Epithelial cell of proximal tubule (primary cell): ENCODE results near the gene ANXA9. TPM values are rescaled to one million over a fixed set of nuclear protein-coding genes. Genes with fewer than 3 reads are reported as not detected.

Source experiments
- DNase-seq: peaks from one replicate; pipeline ENCODE4 v3.0.0-alpha.2; 2011; ENCODE audit warnings: low read depth
- H3K4me3 ChIP-seq: 2 replicates; pipeline ENCODE4 v1.5.1; 2011; ENCODE audit warnings: low read depth, mild to moderate bottlenecking, low read length
- total RNA-seq: library from RNA; depleted of rRNA; stranded (reverse); fragments of >200 nt; gene quantifications from 2 replicates; pipeline ENCODE4 v1.2.3, GENCODE V29; 2015
- TF ChIP-seq, protein P1 (sequence below): conservative IDR thresholded peaks from 2 replicates; pipeline ENCODE4 v1.5.1; 2012; ENCODE audit warnings: low read depth, mild to moderate bottlenecking, low read length

Gene ANXA9
- total RNA-seq, 1 donor from 2014 or later = 0.12 TPM

DNA sequence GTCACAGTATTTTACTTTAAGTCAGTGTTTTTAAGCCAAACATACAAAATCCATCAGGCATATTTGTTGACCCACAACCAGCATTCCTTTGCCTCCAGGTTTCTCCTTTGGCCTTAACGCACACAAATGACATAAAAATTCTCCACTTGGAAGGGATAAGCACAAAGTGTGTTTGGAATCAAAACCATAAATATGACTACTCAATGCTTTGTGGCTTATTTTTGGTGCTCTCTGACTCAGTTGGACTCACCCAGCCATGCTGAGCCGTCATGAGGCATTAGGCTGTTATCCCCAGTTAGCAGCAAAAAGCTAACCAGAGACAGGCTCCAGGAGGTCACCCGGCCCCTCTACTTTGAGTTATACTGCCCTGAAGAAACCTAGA lies 27.1 kb downstream of the ANXA9 start:
- H3K4me3 ChIP-seq = peak overlapping the region; percentile 88
- no peak for DNase-seq
- TF ChIP-seq, protein P1, sequence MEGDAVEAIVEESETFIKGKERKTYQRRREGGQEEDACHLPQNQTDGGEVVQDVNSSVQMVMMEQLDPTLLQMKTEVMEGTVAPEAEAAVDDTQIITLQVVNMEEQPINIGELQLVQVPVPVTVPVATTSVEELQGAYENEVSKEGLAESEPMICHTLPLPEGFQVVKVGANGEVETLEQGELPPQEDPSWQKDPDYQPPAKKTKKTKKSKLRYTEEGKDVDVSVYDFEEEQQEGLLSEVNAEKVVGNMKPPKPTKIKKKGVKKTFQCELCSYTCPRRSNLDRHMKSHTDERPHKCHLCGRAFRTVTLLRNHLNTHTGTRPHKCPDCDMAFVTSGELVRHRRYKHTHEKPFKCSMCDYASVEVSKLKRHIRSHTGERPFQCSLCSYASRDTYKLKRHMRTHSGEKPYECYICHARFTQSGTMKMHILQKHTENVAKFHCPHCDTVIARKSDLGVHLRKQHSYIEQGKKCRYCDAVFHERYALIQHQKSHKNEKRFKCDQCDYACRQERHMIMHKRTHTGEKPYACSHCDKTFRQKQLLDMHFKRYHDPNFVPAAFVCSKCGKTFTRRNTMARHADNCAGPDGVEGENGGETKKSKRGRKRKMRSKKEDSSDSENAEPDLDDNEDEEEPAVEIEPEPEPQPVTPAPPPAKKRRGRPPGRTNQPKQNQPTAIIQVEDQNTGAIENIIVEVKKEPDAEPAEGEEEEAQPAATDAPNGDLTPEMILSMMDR = no peak

DNA sequence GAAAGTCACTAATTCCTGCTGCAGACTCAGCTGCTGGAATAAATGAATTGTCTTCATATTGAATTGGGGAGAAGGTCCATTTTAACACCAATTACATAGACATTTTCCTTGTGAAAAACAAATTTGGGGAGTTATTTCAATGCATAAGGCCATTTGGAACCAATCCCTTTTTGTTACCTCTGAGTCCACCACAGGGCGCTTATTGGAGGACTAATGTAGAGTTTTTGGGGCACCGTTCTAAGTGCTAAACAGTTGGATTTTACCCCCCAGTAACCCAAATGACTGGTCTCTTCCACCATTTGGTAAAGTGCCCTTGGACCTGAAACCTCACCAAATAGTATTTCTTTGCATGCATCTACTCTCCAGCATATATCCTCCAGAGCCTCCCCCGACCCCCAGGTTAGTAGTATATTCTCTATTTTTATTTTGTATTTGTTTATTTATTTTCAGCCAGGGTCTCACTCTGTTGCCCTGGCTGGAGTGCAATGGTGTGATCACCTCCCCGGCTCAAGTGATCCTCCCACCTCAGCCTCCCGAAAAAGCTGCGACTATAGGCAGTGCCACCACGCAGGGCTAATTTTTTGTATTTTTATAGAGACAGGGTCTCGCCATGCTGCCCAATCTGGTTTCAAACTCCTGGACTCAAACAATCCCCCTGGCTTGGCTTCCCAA lies 27.7 kb downstream of the ANXA9 start:
- DNase-seq = no peak
- TF ChIP-seq, protein P1 = no peak
- H3K4me3 ChIP-seq = peak overlapping the region; percentile 88

DNA sequence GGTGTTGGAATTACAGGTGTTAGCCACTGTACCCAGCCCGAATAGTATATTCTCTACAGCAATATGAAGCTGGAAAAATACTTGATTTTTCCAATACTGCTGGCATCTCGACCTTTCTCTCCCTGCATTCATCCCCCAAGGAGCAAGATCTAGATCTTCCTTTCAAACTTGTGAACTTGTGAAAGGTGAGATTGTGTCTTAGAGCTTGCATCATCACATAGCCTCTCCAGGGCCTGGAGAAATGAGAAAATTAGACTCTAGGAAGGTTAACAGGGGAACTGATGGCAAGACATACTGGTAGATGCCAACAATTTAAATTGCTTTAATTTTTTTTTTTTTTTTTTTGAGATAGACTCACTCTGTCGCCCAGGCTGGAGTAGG lies 28.2 kb downstream of the ANXA9 start:
- DNase-seq = no peak
- TF ChIP-seq, protein P1 = no peak
- no peak overlapping the region for H3K4me3 ChIP-seq

DNA sequence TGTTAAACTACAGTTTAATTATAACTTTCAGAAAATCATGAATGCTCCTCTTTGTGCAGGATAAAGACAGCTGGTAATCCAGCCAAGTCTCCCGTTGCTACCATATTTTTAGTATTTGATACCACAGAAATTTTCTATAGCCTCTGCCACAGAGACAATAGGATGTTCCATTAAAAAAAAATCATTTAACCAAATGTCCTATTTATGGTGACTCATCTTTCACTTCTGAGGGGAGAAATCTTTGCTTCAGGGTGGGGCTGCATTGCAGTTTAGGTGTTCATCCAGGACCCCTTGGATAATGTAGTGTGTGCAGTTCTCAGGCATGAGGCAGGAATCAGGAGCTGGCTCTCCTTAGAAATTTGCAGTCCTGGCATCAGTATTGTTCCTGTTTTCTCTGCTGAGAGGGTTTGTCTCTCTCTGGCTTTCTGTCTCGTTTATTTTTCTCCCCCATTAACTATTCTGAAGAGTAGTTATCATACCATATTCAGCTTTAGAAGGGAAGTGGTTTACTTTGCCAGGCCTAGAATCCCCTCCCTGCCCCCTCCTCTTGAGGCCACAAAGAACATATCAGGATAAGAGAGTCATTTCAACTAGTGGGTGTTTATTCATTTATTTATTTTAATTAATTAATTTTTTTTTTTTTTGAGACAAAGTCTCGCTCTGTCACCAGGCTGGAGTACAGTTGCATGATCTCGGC lies 29.2 kb downstream of the ANXA9 start:
- no peak overlapping the region for H3K4me3 ChIP-seq
- no peak for DNase-seq
- TF ChIP-seq, protein P1 = no peak

DNA sequence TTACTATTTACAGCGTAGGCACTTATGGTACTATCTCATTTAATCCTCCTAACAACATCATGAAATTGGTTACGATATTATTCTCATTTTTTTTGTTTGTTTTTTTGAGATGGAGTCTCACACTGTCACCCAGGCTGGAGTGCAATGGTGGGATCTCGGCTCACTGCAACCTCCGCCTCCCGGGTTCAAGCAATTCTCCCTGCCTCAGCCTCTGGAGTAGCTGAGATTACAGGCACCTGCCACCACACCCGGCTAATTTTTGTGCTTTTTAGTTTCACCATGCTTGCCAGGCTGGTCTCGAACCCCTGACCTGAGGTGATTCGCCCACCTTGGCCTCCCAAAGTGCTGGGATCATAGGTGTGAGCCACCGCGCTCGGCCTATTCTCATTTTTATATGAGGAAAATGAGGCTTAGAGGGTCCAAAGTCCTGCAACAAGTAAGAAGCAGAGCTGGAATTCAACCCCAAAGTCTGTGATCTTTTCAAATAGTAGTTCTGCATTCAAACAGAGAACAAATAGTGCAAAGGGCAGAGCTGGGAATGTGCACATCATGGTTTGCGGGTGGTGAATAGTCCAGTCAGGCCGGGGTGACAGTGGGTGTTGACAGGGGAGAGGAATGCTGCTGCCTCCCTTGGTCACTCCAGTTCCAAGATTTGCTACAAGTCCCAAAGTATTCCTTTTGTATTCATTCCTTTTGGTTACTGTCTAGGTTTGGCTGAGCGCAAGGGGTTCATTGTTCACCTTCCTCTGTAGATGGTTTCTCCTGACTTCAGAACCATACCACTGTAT lies 30.8 kb downstream of the ANXA9 start:
- DNase-seq = no peak
- TF ChIP-seq, protein P1 = no peak
- H3K4me3 ChIP-seq = no peak overlapping the region

DNA sequence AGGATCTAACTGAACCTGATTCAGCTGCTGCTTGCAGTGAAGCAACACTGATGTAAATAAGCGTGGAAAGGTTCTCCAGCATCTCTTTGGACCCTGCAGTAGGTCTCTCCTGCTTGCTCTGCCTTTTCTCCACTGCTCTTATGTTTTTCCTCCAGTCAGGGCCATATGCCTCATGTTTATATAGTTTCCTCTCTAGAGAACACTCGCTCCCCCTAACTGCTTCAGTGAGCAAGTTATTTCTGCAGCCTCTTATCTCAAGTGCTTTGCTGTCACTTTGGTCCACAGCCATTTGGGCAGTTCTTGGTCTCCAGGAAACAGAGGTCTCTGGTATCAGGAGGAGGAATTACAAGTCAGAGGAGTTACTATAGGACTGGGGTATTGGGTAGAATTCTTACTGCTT lies 31.4 kb downstream of the ANXA9 start:
- DNase-seq = no peak
- H3K4me3 ChIP-seq = no peak overlapping the region
- TF ChIP-seq, protein P1 = no peak
